Gastrocnemius medialis (tissue), 4 donors: Measurements from ENCODE around the gene NEK1. TPM values are rescaled to one million over a fixed set of nuclear protein-coding genes. Genes with fewer than 3 reads are reported as not detected.

ENCODE experiments used
- ATAC-seq, 2 donors: fragments of 150-250 bp; one replicate each; pipeline ENCODE4 v1.9.1; 2016
- DNase-seq, 2 donors: peaks; one replicate each; pipeline ENCODE4 v3.0.0-alpha.2; 2019
- H3K27ac ChIP-seq, 4 donors: fragments of 200-600 bp; sonication (generic); 1 replicate in 1 of 4; 2 replicates in 3 of 4; pipeline ENCODE4 v1.5.1; 2016 to 2018; ENCODE audit warnings: mild to moderate bottlenecking in 2 of 4, moderate library complexity in 1 of 4
- H3K27me3 ChIP-seq, 3 donors: fragments of 200-600 bp; sonication (generic) in 2 of 3; 1 replicate in 1 of 3; 2 replicates in 2 of 3; pipeline versions ENCODE4 v1.5.1 to v1.6.0; 2016 to 2019; ENCODE audit warnings: mild to moderate bottlenecking in 1 of 3, moderate library complexity in 1 of 3
- H3K36me3 ChIP-seq, 2 donors: fragments of 200-600 bp; sonication (generic) in 1 of 2; one replicate each; pipeline ENCODE4 v1.5.1; 2017 to 2018
- H3K4me1 ChIP-seq, 2 donors: fragments of 200-600 bp; sonication (generic) in 1 of 2; one replicate each; pipeline ENCODE4 v1.5.1; 2016 to 2017; ENCODE audit warnings: mild to moderate bottlenecking in 2 of 2
- H3K4me3 ChIP-seq, 4 donors: fragments of 200-600 bp; sonication (generic) in 3 of 4; 1 replicate in 1 of 4; 2 replicates in 3 of 4; pipeline ENCODE4 v1.5.1; 2016 to 2019; ENCODE audit warnings: mild to moderate bottlenecking in 2 of 4
- H3K9me3 ChIP-seq, 3 donors: fragments of 200-600 bp; sonication (generic) in 2 of 3; 1 replicate in 1 of 3; 2 replicates in 2 of 3; pipeline ENCODE4 v1.5.1; 2016 to 2019
- CTCF ChIP-seq, 5 experiments: fragments of 450-650 bp in 3 of 5; fragments of 200-600 bp in 2 of 5; sonication (generic) in 2 of 5; IDR thresholded peaks in 4 of 5; conservative IDR thresholded peaks in 1 of 5; 1 replicate in 4 of 5; 2 replicates in 1 of 5; pipeline ENCODE4 v1.5.1; 2016 to 2019; ENCODE audit warnings: antibody characterized with exemption in 5 of 5, mild to moderate bottlenecking in 3 of 5, moderate library complexity in 3 of 5
- POLR2A ChIP-seq, 2 donors: fragments of 450-650 bp; IDR thresholded peaks; one replicate each; pipeline ENCODE4 v1.6.1; 2017; ENCODE audit warnings: antibody characterized with exemption in 2 of 2, mild to moderate bottlenecking in 2 of 2, moderate library complexity in 2 of 2
- in situ Hi-C, 4 donors: fragments of 200-750 bp; cut with MboI; loops; one replicate each; pipeline versions ENCODE4 v1.15.0 to v1.8.0; 2017; ENCODE audit warnings: low sequenced_read_pairs in 4 of 4
- intact Hi-C: fragments of 100-400 bp; cut with DNase I; formaldehyde crosslinking; loops from one replicate; pipeline ENCODE4 v1.15.1; 2023; ENCODE audit warnings: low total_unique reads
- total RNA-seq, 4 donors: library from RNA; depleted of rRNA; stranded (reverse); fragments of >200 nt; gene quantifications; one replicate each; pipeline versions ENCODE4 v1.1.0 to v1.2.3, GENCODE V29; 2016

NEK1 gene
- total RNA-seq, 4 donors from 2014 or later, result 2.6 to 11.0 (median 3.9) TPM

GRCh38 chr4:169619518-169619957, 7.2 kb upstream of the NEK1 start:
- Histone ChIP-seq H3K27me3 (no peaks in the 10 kb centered on the region), H3K36me3 (no peaks in the 10 kb centered on the region), H3K4me1 (peaks cover 10 to 22% of the 10 kb centered on the region in 2 donors), H3K27ac (peak overlapping the region; percentile 94 to 99 (median 95)), H3K4me3 (peak overlapping the region; percentile 73 to 81 (median 80)), H3K9me3 (no peaks in the 10 kb centered on the region)
- ATAC-seq, result peak; percentile 47 to 57
- intact Hi-C loops (no loop called here), in situ Hi-C loops (loop anchor here (10.0 to 25.0 kb wide), 3 partner anchors 93 to 425 kb away; partner anchors contain the start of gene MFAP3L (in 3 of the 4))
- peak; percentile 43 to 59 (median 46) for TF ChIP-seq CTCF (IDR thresholded peaks at IDR 0.05 in 4 of 5, conservative IDR thresholded peaks at IDR 0.05 in 1 of 5)
- no peak for TF ChIP-seq POLR2A (IDR thresholded peaks at IDR 0.05)
- peak in 1 of 2 donors; percentile 40 for DNase-seq

DNA sequence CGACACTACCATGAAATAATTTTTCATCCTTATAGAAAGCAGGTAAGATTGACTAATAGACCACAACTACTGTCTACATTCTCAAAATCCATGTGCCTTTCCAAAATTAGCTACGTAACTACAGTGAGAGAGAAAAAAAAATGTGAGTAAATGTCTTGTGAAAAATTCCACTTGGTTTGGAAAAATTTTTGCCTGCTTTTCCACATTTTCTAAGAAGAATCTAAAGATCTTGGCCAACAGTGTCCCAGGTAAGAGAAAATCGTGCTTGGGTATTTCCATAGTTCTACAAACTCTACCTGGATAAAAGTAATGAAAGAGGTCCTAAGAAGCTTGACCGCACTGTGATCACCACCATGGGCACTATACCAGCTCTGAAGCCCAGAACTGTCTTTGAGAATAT, 6.6 kb upstream of the NEK1 start:
- Histone ChIP-seq H3K36me3 (no peaks in the 10 kb centered on the region), H3K9me3 (no peaks in the 10 kb centered on the region), H3K4me1 (peaks cover 10 to 22% of the 10 kb centered on the region in 2 donors), H3K27ac (peak overlapping the region; percentile 94 to 99 (median 95)), H3K4me3 (peak overlapping the region; percentile 73 to 81 (median 80)), H3K27me3 (no peaks in the 10 kb centered on the region)
- no peak for DNase-seq
- TF ChIP-seq POLR2A (IDR thresholded peaks at IDR 0.05), result no peak
- TF ChIP-seq CTCF (IDR thresholded peaks at IDR 0.05 in 4 of 5, conservative IDR thresholded peaks at IDR 0.05 in 1 of 5), result no peak
- no peak for ATAC-seq
- intact Hi-C loops, result no loop called here
- in situ Hi-C loops, result loop anchor here (10.0 to 25.0 kb wide), 3 partner anchors 93 to 426 kb away; partner anchors contain the start of gene MFAP3L (in 3 of the 4)

DNA sequence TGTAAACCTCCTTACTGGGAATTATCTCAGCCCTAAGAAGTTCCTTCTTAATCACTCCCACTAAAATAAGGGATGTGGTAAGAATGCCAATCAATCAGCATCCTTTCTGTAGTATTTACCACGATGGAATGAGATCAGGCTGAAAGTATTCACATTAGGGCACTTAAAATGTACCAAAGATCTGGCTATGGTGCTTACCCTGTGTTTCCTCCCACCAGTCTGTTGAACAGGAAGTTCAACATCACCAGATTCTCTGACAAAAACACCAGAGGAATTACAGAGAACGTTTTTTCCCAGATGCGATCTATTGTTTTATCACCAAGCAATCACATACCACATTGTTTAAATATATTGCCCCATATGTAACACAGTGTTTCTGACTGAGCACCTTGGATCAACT, 5.9 kb upstream of the NEK1 start:
- no peaks in the 10 kb centered on the region for H3K9me3 ChIP-seq
- no peak overlapping the region for H3K27ac ChIP-seq
- H3K27me3 ChIP-seq, result no peaks in the 10 kb centered on the region
- intact Hi-C loops, result no loop called here
- DNase-seq (no peak), ATAC-seq (no peak)
- no peaks in the 10 kb centered on the region for H3K36me3 ChIP-seq
- in situ Hi-C loops, result loop anchor here (10.0 to 25.0 kb wide), 3 partner anchors 94 to 427 kb away; partner anchors contain the start of gene MFAP3L (in 3 of the 4)
- peaks cover 10 to 23% of the 10 kb centered on the region in 2 donors for H3K4me1 ChIP-seq
- no peak overlapping the region for H3K4me3 ChIP-seq
- no peak for TF ChIP-seq CTCF (IDR thresholded peaks at IDR 0.05 in 4 of 5, conservative IDR thresholded peaks at IDR 0.05 in 1 of 5)
- TF ChIP-seq POLR2A (IDR thresholded peaks at IDR 0.05), result no peak

DNA sequence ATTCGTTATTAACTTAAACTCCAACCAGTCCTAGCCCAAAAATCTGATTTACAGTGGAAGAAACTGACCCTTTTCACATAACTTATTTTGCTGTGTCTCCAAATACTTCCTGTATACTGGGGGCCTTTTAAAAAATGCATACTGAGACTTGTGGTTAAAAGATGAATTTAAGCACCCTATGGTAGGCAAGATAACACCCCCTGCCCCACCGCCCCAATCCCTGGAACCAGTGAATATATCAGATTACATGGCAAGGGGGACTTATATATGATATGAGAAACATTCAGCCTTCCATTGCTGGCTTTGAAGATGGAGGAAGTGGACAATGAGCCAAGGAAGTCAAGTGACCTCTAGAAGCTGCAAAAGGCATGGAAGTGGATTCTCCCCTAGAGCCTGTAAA, 4.9 kb upstream of the NEK1 start:
- ATAC-seq, result no peak
- Histone ChIP-seq H3K4me3 (no peak overlapping the region), H3K9me3 (no peaks in the 10 kb centered on the region), H3K36me3 (no peaks in the 10 kb centered on the region), H3K27ac (no peak overlapping the region), H3K27me3 (no peaks in the 10 kb centered on the region), H3K4me1 (peaks cover 6 to 17% of the 10 kb centered on the region in 2 donors)
- intact Hi-C loops, result no loop called here
- no peak for TF ChIP-seq CTCF (IDR thresholded peaks at IDR 0.05 in 4 of 5, conservative IDR thresholded peaks at IDR 0.05 in 1 of 5)
- TF ChIP-seq POLR2A (IDR thresholded peaks at IDR 0.05), result no peak
- DNase-seq, result no peak
- in situ Hi-C loops, result loop anchor here (10.0 to 25.0 kb wide), 3 partner anchors 95 to 427 kb away; partner anchors contain the start of gene MFAP3L (in 3 of the 4)
